ENCODE data around the gene MRAS. TPM values are rescaled to one million over a fixed set of nuclear protein-coding genes. Genes with fewer than 3 reads are reported as not detected.
A peak's percentile ranks its signal among the peaks of the same experiment; 100 is the strongest.

Gene MRAS
- total and polyA plus RNA-seq, 2 of the 13 experiments (the other 11 are each of a cell fraction or from before 2014, with no cell fraction given) = 8.8 to 36.2 TPM

DNA sequence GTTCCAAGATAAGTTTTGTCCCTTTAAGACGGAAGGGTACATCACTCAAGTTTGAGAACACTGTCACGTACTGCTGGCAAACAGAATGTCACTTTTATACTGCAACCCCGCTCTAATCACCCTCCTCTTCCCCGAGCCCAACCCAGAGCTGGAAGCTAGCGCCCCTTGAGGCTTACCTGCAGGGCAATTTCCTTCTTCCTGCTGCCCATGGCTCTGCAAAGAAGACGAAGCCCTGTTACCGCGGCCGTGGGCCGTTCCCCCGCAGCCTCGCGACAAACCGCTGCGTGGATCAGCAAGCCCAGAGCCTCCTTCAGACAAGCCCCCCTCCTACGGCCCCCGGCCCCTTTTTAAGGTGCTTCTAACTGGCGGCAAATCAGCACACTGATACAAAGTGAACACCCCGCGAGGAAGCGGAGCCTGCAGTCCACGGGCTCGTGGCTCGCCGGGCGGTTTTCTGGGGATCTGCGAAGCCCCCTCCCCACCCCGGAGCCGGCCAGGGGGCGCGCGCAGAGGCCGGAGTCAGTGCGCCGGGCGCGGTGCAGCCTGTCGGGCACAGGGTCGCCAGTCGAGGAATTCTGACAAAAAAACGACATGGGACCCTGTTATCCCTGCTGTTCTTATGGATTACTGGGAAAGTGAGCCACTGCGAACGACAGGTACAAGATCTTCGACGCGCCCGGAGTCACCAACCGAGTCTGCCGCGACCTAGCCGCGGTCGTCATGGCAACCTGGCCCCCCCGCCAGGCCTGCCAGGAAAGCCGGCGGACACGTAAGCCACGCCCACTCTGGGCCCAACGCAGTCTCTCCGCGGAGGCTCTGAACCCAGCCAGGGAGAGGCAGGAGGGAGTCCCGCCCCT, 19.0 kb upstream of the MRAS start, which contains the start of gene NME9 (continued):
- no peak for TF ChIP-seq PITX1 (CRISPR knock-in tag; IDR thresholded peaks at IDR 0.05)
- no peak for TF ChIP-seq NCOA2 (CRISPR knock-in tag; IDR thresholded peaks at IDR 0.05)
- TF ChIP-seq SATB2 (CRISPR knock-in tag; IDR thresholded peaks at IDR 0.05) = no peak
- no peak for TF ChIP-seq RAD51 (IDR thresholded peaks at IDR 0.05; ENCODE audit: borderline replicate concordance)
- peak; percentile 74 for TF ChIP-seq HNRNPLL (IDR thresholded peaks at IDR 0.05; ENCODE audit: low read depth, low read length, poor library complexity, severe bottlenecking)
- no peak for TF ChIP-seq ZNF629 (CRISPR knock-in tag; conservative IDR thresholded peaks at IDR 0.05)
- peak; percentile 14; the same call in 1 of the 2 replicates for TF ChIP-seq ZMYM3 (CRISPR knock-in tag; IDR thresholded peaks at IDR 0.05)
- no peak for TF ChIP-seq EEA1 (CRISPR knock-in tag; IDR thresholded peaks at IDR 0.05; ENCODE audit: borderline replicate concordance)
- no peak for TF ChIP-seq TBP (CRISPR knock-in tag; IDR thresholded peaks at IDR 0.05)
- no peak for TF ChIP-seq ZNF205 (CRISPR knock-in tag; IDR thresholded peaks at IDR 0.05)
- no peak for TF ChIP-seq MED8 (CRISPR knock-in tag; IDR thresholded peaks at IDR 0.05; ENCODE audit: insufficient replicate concordance)
- no peak for TF ChIP-seq TOPORS (CRISPR knock-in tag; IDR thresholded peaks at IDR 0.05)
- TF ChIP-seq FOXK2 (IDR thresholded peaks at IDR 0.05) = no peak
- TF ChIP-seq JUND (CRISPR knock-in tag; IDR thresholded peaks at IDR 0.05) = no peak
- no peak for TF ChIP-seq ARNTL (CRISPR knock-in tag; IDR thresholded peaks at IDR 0.05)
- TF ChIP-seq GPN1 (CRISPR knock-in tag; IDR thresholded peaks at IDR 0.05; ENCODE audit: borderline replicate concordance) = no peak
- no peak for TF ChIP-seq HOXA7 (CRISPR knock-in tag; IDR thresholded peaks at IDR 0.05)
- no peak for TF ChIP-seq NR3C1 (CRISPR knock-in tag; IDR thresholded peaks at IDR 0.05)
- TF ChIP-seq ZNF33B (CRISPR knock-in tag; IDR thresholded peaks at IDR 0.05) = peak; percentile 54; the same call in 1 of the 2 replicates
- no peak for TF ChIP-seq NFIB (CRISPR knock-in tag; IDR thresholded peaks at IDR 0.05; ENCODE audit: borderline replicate concordance)
- no peak for TF ChIP-seq ZBTB33 (CRISPR knock-in tag; IDR thresholded peaks at IDR 0.05)
- TF ChIP-seq, protein P1, sequence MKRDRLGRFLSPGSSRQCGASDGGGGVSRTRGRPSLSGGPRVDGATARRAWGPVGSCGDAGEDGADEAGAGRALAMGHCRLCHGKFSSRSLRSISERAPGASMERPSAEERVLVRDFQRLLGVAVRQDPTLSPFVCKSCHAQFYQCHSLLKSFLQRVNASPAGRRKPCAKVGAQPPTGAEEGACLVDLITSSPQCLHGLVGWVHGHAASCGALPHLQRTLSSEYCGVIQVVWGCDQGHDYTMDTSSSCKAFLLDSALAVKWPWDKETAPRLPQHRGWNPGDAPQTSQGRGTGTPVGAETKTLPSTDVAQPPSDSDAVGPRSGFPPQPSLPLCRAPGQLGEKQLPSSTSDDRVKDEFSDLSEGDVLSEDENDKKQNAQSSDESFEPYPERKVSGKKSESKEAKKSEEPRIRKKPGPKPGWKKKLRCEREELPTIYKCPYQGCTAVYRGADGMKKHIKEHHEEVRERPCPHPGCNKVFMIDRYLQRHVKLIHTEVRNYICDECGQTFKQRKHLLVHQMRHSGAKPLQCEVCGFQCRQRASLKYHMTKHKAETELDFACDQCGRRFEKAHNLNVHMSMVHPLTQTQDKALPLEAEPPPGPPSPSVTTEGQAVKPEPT (CRISPR knock-in tag; IDR thresholded peaks at IDR 0.05; ENCODE audit: low read depth) = no peak
- no peak for TF ChIP-seq KDM1A (CRISPR knock-in tag; IDR thresholded peaks at IDR 0.05)
- no peak for TF ChIP-seq HMGA1 (CRISPR knock-in tag; conservative IDR thresholded peaks at IDR 0.05)
- TF ChIP-seq ZNF282 (IDR thresholded peaks at IDR 0.05; ENCODE audit: partially characterized antibody) = no peak
- TF ChIP-seq THYN1 (CRISPR knock-in tag; IDR thresholded peaks at IDR 0.05; ENCODE audit: borderline replicate concordance, low read depth) = no peak
- no peak; the same call in 1 of the 2 replicates for TF ChIP-seq MTF2 (CRISPR knock-in tag; IDR thresholded peaks at IDR 0.05; ENCODE audit: borderline replicate concordance)
- TF ChIP-seq ZNF549 (CRISPR knock-in tag; IDR thresholded peaks at IDR 0.05) = no peak
- TF ChIP-seq SRY (CRISPR knock-in tag; IDR thresholded peaks at IDR 0.05) = no peak
- peak; percentile 35 for TF ChIP-seq ASH2L (IDR thresholded peaks at IDR 0.05; ENCODE audit: insufficient read length, low read depth, low read length)
- TF ChIP-seq RCOR2 (CRISPR knock-in tag; IDR thresholded peaks at IDR 0.05) = no peak
